NOMO-1 treated with dmso at 0.1 percent for 144 hours (cell line): ENCODE results near the gene KCNH2.

Experiments used
- DNase-seq: peaks from one replicate; lab custom pipeline; 2025; ENCODE audit not compliant: unreplicated experiment; lab: John Stamatoyannopoulos, UW

KCNH2 gene

GRCh38 chr7:150938566-150938965 lies 39.6 kb downstream of the KCNH2 start:
- no peak for DNase-seq

GRCh38 chr7:150937848-150938561 lies 40.1 kb downstream of the KCNH2 start:
- DNase-seq = no peak

DNA sequence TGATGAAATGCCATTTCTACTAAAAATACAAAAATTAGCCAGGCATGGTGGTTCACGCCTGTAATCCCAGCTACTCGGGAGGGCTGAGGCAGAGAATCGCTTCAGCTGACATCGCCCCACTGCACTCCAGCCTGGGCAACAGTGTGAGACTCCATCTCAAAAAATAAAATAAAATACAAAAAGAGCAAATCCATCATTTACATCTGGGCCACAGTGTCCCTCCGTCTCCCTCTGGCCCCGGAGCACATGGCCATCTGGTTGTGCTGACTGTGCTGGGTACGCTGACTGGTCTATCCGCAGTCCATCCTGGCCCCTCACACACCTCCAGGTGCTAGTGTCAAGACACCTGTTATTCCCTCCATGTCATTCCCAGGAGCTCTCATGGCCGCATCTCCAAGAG lies 42.1 kb downstream of the KCNH2 start:
- DNase-seq = no peak

- no peak for DNase-seq
Measured at GRCh38 chr7:150935149-150935548, 43.0 kb downstream of the KCNH2 start.

DNA sequence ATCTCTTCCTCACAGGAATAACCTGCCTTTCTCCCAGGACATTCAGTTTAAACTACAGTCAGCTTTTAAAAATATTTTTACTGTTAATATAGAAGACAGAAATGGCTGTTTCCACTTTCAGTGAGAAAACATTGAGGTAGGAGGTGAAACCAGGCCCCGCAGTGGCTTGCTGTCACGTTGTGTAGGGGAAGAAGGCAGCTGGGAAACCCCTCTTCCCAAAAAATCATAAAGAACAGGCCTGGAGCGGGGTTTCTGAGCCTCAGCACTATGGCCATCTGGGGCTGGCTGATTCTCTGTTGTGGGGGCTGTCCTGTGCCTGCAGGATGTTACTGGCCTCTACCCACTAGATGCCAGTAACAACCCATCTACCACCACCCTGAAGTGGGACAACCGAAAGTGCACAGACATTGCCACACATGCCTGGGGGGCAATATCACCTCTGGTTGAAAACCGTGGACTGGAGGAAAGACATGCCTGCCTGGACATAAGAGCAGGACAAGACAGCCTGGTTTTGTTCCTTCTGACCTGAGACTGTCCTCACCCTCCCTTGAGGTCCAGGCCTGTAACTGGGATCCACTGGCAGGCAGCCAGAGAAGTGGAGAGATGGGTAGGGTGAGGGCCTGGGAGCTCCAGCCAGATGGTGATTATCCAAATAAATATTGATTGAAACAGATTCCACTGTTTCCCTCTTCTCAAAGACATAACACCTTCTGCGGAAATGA lies 43.9 kb downstream of the KCNH2 start:
- no peak for DNase-seq

GRCh38 chr7:150931199-150931869 lies 46.8 kb downstream of the KCNH2 start:
- no peak for DNase-seq

DNA sequence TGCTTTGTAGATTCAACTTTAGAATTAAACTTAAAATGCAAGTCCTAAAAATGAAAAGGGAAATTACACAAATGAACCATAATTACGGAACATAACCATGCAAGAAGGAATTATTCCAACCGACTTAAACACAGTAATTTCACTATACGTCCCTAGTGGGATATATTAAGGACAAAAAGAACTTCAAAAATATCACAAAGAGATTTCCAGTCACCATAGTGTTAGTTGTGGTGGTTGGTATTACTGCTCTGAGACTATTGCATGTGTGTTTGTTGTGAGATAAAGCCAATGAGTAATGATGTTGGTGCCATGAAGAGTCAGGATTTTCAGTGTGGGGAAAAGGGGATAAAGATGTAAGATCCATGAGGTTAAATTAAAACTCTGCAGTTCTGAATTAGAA lies 49.6 kb downstream of the KCNH2 start:
- no peak for DNase-seq

DNA sequence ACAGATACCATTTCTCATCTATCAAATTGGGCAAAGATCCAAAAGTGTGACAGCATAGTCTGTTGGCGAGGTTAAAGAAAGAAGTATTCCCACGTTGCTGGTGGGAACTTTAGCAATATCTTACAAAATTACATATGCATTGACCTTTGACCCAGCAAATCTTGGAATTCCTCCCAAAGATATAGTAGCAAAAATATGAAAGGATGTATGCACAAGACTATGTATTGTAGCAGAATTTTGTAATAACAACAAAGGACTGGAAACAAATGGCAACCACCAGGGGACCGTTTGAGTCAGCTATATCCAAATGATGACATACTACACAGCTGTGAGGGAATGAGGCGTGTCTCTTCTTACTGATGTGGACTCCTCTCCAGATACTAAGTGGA lies 50.2 kb downstream of the KCNH2 start:
- DNase-seq = no peak

GRCh38 chr7:150927157-150927955 lies 50.8 kb downstream of the KCNH2 start:
- no peak for DNase-seq

DNA sequence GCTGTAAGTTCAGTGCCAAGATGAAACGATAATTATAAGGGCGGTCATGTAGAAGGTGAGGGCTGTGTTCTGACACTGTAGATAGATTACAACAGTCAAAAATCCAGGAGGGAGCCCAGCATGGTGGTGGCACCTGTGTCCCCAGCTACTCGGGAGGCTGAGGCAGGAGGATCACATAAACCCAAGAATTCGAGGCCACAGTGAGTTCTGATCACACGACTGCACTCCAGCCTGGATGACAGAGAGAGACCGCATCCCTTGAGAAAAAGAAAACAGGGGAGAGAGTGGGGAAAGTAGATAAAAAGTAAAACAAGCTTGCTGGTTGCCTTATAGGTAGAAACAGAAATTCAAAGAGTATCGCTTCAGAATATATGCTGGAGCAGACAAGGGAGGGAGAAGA lies 52.1 kb downstream of the KCNH2 start:
- no peak for DNase-seq

DNA sequence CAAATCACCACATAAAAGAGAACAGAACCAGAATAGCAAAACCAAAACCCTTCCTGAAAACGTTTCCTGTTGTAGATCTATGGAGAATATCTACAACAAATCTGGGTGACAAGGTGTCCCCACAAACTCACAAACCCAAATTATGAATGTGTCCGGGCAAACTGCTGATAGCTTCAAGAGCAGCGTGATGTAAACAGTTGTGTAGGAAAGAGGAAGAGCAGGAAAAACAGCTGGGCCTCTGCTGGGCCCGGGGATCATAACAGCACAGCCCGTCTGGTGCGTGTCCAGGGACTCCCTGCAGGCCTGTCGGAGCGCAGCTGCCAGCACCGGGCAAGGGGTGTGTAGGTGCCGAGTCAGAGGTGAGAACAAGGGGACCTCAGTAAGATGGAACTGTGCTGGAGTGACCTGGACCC lies 53.7 kb downstream of the KCNH2 start:
- no peak for DNase-seq

GRCh38 chr7:150923802-150924201 lies 54.3 kb downstream of the KCNH2 start:
- no peak for DNase-seq

- DNase-seq = no peak
Measured at GRCh38 chr7:150923196-150923595, 54.9 kb downstream of the KCNH2 start.

DNA sequence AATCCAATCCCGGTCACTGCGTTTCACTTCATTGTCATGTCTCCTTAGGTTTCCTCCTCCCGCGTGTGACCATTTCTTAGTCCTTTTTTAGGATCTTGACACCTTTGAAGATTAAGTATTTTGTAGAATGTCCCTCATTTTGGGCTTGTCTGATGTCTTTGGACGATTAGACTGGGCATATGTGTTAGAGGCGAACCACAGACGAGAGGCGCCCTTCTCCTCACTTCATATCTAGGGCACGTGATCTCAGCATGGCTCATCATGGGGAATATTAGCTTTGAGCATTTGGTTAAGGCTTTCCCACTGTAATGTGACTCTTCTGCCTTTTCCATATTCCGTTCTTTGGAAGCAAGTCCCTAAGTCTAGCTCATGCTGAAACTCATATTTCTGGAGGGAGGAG lies 59.0 kb downstream of the KCNH2 start:
- no peak for DNase-seq

DNA sequence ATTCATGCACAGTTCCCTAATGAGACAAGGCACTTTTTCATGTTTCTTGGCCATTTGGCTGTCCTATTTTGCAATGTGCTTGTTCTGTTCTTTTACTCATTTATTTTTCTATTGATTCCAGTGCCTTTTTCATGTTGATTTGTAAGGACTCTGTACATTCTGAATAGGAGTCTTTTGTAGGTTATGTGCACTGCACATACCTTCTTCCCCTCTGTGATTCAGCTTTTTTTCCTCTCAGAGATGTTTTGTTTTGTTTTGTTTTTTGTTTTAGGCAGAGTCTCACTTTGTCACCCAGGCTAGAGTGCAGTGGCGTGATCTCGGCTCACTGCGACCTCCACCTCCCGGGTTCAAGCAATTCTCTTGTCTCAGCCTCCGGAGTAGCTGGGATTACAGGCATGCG lies 59.7 kb downstream of the KCNH2 start:
- no peak for DNase-seq

DNA sequence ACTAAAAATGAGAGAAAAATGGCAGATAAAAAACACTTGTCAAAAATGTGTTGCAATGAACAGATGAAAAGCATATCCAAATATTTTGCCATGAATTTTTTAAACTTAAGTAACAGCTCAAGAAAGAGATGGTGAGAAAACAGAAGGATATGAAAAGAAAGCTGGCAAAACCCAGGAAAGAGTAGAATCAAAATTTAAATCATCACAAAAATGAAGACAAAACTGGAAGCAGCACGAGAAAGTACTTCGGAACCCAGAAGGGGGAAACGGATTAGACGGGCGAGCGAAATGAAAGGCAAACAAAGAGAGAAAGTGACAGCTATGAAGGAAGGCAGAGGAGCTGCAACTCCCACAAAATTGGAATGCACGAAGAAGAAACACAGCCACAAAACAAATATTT lies 60.2 kb downstream of the KCNH2 start:
- no peak for DNase-seq

- DNase-seq = no peak
Measured at GRCh38 chr7:150916670-150917069, 61.5 kb downstream of the KCNH2 start.

DNA sequence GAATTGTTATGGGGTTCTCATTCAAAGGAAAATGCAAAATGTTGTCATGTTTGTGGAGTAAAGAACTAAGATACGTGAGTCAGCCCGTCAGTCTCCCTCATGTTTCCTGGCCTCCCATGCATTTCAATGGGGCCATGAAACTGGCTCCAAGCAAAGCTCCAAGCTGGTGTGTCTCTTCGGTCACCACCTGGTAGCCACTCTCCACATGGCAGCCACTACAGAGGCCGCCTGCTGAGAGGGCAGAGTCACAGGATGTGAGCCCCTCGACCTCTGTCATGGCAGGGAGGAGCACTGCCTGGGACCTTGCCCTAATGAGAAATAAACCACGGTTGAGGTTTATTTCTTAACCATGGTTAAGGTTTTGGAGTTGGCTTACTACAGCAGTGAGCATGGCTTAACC lies 63.2 kb downstream of the KCNH2 start:
- no peak for DNase-seq

DNA sequence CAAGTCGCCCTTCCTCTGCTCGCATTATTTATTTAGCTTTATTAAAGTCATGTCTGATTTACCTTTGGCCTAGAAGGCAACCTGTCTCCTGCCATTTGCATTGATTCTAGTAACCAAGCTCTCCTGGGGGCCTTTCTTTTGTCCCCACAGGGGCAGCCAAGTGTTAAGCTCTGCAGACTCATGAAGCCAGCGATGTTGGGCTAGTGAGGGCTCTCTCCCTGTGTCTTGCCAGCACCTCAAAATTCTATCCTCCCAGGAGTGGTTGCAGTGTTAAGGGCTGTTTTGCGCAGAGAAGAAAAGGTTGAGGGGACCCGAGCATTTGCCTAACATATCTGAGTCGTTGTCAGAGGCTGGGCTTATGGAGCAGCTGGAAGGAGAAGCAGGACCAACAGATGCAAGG lies 63.9 kb downstream of the KCNH2 start:
- DNase-seq = no peak

GRCh38 chr7:150912427-150912826 lies 65.7 kb downstream of the KCNH2 start:
- DNase-seq = no peak

- no peak for DNase-seq
Measured at GRCh38 chr7:150911590-150912267, 66.4 kb downstream of the KCNH2 start.
